ENCODE data around the gene TKFC.
"Not testable (repeated sequence)": the region's sequence is repeated elsewhere in the genome, so short reads cannot be mapped to it uniquely, and the experiment has no call there.

The TKFC gene

GRCh38 chr11:61369372-61370348 lies 36.6 kb downstream of the TKFC start:
- no peak for DNase-seq

- no peak for DNase-seq
These were observed 37.4 kb downstream of the TKFC start for GRCh38 chr11:61370349-61371005.

GRCh38 chr11:61372659-61373420 lies 39.8 kb downstream of the TKFC start:
- DNase-seq: no peak

GRCh38 chr11:61375761-61376108 lies 42.7 kb downstream of the TKFC start:
- DNase-seq: no peak

- no peak for DNase-seq
These were observed 44.6 kb downstream of the TKFC start for GRCh38 chr11:61377461-61378160.

- DNase-seq: no peak
These were observed 45.8 kb downstream of the TKFC start for GRCh38 chr11:61378713-61379313.

GRCh38 chr11:61380884-61381283 lies 47.9 kb downstream of the TKFC start:
- no peak for DNase-seq

GRCh38 chr11:61383859-61384258 lies 50.8 kb downstream of the TKFC start:
- DNase-seq: not testable (repeated sequence)

- no peak for DNase-seq
These were observed 51.5 kb downstream of the TKFC start for GRCh38 chr11:61384271-61385242.

GRCh38 chr11:61390161-61390560 lies 57.1 kb downstream of the TKFC start:
- no peak for DNase-seq

- peak; percentile 19 for DNase-seq
These were observed 60.1 kb downstream of the TKFC start for GRCh38 chr11:61392981-61393595.
